Inferior parietal cortex (tissue), 1 donor: ENCODE measurements around the gene SLX4IP.
A peak's percentile ranks its signal among the peaks of the same experiment; 100 is the strongest.
"Not testable (repeated sequence)": the region's sequence is repeated elsewhere in the genome, so short reads cannot be mapped to it uniquely, and the experiment has no call there.

Experiments
- DNase-seq: peaks from one replicate; pipeline ENCODE4 v3.0.0-alpha.2; 2016; ENCODE audit errors: extremely low spot score

SLX4IP gene

GRCh38 chr20:10434832-10435812 lies at the start of gene SLX4IP:
TSS of gene SLX4IP (plus strand) at chr20:10435305. CDS start at chr20:10458205, 22,900 bp downstream.
- DNase-seq, result peak; percentile 98

GRCh38 chr20:10385850-10386544 lies 49.1 kb upstream of the SLX4IP start:
- DNase-seq, result no peak

- no peak for DNase-seq
Observed at GRCh38 chr20:10387686-10388085, 47.4 kb upstream of the SLX4IP start.

- DNase-seq, result no peak
Observed at GRCh38 chr20:10388597-10388996, 46.5 kb upstream of the SLX4IP start.

DNA sequence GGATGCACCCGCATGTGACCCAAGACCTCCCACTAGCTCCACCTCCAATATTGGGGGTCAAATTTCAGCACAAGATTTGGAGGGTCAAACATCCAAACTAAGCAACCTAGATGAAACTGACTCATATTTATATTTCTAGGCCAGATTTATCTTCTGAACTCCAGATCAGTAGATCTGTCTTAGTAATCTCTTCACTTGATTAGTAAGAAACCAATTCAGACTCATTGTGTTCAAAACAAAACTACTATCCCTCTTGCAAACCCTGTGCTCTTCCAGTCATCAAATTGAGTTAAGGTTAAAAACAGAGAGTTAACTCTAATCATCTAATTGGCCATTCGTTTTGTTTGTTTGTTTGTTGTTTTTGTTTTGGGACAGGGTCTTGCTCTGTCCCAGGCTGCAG lies 44.4 kb upstream of the SLX4IP start:
- DNase-seq, result no peak

DNA sequence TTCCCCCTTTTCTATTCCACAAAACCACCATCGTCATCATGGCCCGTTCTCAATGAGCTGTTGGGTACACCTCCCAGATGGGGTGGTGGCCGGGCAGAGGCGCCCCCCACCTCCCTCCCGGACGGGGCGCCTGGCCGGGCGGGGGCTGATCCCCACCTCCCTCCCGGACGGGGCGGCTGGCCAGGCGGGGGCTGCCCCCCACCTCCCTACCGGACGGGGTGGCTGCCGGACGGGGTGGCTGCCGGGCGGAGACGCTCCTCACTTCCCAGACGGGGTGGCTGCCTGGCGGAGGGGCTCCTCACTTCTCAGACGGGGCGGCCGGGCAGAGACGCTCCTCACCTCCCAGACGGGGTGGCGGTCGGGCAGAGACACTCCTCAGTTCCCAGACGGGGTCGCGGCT lies 40.4 kb upstream of the SLX4IP start:
- not testable (repeated sequence) for DNase-seq

DNA sequence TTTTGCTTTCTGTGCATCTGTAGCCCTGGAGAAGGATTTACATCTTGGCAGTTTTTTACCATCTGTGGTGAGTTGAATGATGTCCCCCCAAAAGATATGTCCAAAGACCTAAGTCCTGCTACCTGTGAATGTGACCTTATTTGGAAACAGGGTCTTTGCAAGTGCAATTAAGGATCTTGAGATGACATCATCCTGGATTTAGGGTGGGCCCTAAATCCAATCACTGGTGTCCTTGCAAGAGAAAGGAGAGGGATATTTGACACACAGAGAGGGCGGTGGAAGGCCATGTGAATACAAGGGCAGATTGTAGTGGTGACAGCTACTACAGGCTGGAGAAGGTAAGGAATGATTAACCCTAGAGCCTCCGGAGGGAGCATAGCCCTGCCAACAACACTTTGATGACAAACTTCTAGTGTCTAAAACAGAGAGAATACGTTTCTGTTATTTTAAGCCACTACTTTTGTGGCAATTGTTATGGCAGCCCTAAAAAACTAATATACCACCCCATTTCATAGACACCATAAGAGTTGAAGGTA lies 36.2 kb upstream of the SLX4IP start:
- no peak for DNase-seq

- DNase-seq, result no peak
Observed at GRCh38 chr20:10402938-10403608, 32.0 kb upstream of the SLX4IP start.

DNA sequence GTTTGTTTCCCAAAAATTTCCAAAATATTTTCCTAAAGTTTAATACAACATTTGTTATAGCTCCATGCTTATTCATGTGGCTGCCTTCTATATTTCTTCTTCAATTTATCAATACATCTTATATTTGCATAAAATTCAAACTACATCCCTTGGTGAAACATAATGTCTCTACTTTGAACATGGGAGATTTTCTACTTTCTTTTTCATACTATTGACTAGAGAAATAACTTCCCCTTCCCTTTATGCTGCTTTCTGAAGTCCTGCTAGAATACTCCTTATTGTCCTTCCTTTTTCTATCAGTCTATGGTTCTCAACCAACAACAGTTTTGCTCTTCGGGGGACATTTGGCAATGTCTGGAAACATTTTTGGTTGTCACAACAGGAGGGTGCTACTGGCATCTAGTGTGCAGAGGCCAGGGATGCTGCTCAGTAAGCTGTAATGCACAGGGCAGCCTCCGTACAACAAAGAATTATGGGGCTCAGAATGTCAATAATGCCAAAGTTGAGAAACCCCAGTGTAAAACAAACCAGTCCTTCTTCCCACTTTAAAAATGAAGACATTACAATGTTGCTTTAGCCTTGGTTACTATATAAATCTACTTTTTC lies 31.0 kb upstream of the SLX4IP start:
- DNase-seq, result no peak

DNA sequence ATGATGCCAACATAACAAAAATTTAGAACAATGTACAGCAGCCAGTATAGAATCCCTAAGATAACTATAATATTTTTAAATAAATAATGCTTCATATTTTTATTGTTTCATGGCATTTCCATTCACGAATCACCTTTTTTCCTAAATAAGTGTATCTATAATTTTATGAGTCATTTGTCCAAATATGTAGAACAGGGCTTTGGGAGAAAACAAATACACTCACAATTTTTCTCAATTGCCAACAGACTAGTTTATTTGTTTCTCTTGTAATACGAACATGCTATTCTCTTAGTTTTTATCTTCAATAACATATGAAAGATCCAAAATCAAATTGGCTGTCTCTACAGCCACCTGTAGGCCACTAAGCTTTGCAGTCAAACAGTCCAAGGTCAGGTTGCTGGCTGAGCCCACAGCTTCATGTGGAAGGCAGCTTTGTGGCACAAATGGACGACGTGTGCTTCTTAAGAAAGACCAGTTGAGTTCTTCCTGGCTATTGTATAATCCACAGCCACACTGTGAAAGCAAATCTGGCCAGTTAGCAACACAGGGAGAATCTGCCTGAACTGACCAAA lies 30.1 kb upstream of the SLX4IP start:
- DNase-seq, result no peak

DNA sequence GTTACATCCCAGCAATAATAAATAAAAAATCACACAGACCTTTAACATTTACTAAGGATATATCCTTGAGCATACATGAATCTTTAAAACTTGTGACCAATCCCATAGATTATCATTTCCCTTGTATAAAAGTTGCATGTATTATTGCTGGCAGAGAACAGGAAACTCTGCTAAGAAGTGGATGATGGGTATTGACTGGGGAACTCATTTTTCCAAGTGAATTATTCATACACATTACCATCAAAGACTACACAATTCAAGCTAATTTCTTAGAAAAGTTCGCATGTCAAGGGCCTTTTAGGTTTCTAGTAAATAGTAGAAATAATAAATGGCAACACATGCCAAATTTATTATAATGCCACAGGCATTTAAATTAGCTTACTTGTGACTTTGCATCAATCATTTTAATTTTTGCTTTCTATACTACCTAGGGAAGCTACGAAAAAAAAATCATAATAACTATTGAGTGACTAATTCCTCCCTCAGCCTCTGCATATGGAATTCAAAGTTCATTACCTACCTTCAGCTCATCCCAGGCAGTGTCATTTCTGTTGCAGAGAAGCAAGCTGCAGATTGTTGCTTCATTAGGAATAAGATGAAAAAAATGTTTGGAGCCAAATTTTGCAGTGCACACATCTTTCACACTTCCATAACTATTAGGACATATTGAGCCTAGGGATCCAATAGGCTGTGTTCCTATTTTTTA lies 26.8 kb upstream of the SLX4IP start:
- DNase-seq, result no peak

GRCh38 chr20:10411673-10412072 lies 23.4 kb upstream of the SLX4IP start:
- no peak for DNase-seq

DNA sequence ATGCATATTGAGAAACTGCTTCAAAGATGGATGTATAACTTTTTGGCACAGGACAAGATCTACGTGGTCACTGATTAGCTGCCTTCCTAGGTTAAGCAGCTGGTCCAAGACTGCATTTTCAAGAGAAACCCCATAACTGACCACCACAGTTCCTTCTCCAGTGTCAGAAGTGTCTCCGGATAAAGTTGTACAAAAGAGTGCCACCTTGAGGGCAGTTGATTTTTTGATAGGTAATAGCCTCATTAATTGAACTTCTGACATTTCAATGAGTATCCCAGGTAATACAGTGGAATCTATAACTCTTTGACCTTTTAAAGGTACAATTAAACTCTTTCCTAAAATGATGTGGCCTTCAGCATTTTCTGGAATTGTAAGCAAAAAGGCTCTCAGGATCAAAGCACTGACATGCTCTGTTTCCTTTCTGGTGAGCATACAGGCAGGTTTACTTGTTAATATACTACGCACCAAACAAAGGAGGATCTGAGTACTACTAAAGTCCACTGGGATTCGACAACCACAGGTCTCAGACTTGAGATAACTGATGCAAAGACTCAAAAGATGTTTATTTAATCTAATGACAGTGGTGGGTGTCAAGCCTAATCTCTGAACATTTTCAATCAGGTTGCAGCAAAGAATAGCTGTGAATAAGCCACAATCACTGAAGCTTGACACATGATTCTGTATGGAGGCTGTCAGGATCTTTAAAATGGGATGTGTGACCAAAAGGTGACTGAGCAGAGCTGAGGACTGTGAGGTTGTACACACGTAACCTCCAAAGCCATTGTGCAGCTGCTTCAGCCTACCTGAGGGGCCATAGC lies 22.3 kb upstream of the SLX4IP start:
- DNase-seq, result no peak

DNA sequence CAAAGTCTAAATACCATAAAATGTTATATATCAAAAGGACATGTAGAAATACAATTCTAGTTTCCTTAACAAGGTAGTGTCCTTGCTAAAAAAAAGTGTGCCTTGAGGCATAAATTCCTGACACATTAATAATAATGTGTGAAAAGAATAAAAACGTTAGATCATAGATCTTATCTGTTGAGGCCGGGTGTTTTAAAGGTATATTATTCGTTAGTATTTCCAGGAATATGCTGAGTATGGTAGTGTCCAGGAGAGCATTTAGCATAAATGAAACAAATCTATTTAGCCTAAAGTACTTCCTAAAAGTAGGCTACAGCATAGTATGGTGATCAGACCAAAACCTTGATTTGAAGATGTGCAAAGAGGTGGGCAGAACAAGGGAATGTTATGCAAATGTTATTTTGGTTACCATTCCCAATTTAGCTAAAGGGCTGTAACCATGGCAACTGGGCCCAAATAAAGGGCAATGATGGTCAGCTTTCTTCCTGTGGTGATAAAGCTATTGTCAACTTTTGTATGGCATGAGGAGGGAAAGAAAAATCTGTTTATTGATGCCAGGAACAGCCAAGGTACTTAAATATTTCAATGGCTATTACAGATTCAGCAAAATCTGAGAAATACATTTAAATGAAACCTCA lies 20.0 kb upstream of the SLX4IP start:
- DNase-seq, result no peak

DNA sequence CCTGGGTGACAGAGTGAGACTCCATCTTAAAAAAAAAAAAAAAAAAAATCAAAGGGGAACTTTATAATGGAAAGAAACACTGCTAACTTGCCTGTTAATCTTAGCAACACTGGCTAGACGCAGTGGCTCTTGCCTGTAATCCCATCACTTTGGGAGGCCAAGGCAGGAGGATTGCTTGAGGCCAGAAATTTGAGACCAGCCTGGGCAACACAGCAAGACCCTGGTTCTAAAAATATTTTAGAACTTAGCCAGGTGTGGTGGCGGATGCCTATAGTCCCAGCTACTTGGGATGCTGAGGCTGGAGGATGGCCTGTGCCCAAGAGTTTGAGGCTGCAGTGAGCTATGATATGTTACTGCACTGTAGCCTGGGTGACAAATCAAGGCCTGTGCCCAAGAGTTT lies 17.9 kb upstream of the SLX4IP start:
- not testable (repeated sequence) for DNase-seq

- DNase-seq, result no peak
Observed at GRCh38 chr20:10419550-10420133, 15.5 kb upstream of the SLX4IP start.

- no peak for DNase-seq
Observed at GRCh38 chr20:10423735-10424134, 11.4 kb upstream of the SLX4IP start.

DNA sequence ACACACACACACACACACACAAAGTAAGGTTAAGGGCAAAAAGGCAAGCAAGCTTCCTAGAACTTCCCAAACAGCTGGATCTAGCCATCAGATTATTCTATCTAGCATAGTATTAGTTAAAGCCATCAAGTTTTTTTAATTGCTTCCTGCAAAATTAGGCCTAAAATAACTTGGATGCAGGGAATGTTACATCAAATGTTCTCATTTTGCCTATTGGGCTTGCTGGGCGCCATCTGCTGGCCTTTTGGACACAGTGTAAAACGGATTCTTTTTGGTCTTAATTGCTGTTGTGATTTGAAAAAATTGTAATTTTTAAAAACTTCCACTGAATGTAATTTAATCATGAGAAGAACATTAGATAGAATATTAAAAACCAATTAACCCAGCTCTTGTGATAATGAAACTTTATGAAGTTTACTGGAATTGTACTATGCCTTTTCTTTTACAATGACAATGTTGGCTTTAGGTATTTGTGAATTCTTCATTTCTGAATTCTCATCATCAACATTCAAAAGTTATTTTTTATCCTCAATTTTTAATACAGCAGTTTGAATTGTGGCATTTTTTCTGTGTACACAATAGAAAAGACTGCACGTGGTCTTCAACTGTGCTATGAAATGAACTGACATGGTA lies 7.9 kb upstream of the SLX4IP start:
- peak; percentile 82 for DNase-seq
